Fibroblast of mammary gland (primary cell): ENCODE measurements around the gene LRRTM4.

Experiments
- DNase-seq: peaks from one replicate; pipeline ENCODE4 v3.0.0-alpha.2; 2010; ENCODE audit warnings: low read depth
- H3K4me3 ChIP-seq: 2 replicates; pipeline ENCODE4 v1.5.1; 2011; ENCODE audit warnings: low read depth, mild to moderate bottlenecking, low read length, moderate library complexity; ENCODE audit not compliant: control insufficient read depth
- CTCF ChIP-seq: conservative IDR thresholded peaks from 2 replicates; pipeline ENCODE4 v1.5.1; 2011; ENCODE audit warnings: low read depth, low read length, inconsistent platforms; ENCODE audit not compliant: control insufficient read depth, insufficient read depth

The LRRTM4 gene

GRCh38 chr2:76997296-76997695 lies 524.9 kb downstream of the LRRTM4 start:
- DNase-seq = no peak
- H3K4me3 ChIP-seq = no peak overlapping the region
- no peak for TF ChIP-seq CTCF

GRCh38 chr2:76985387-76986136 lies 536.6 kb downstream of the LRRTM4 start:
- no peak overlapping the region for H3K4me3 ChIP-seq
- no peak for TF ChIP-seq CTCF
- no peak for DNase-seq

GRCh38 chr2:76984359-76984758 lies 537.8 kb downstream of the LRRTM4 start:
- no peak for DNase-seq
- H3K4me3 ChIP-seq = no peak overlapping the region
- TF ChIP-seq CTCF = no peak

- TF ChIP-seq CTCF = no peak
- H3K4me3 ChIP-seq = no peak overlapping the region
- DNase-seq = no peak
These were observed 541.9 kb downstream of the LRRTM4 start for GRCh38 chr2:76980067-76980787.

- no peak for DNase-seq
- TF ChIP-seq CTCF = no peak
- no peak overlapping the region for H3K4me3 ChIP-seq
These were observed 544.1 kb downstream of the LRRTM4 start for GRCh38 chr2:76977846-76978727.

- H3K4me3 ChIP-seq = no peak overlapping the region
- TF ChIP-seq CTCF = no peak
- DNase-seq = no peak
These were observed 546.4 kb downstream of the LRRTM4 start for GRCh38 chr2:76975752-76976151.
